Naive B cell (primary cell): ENCODE data around the gene SRGAP3. TPM values are rescaled to one million over a fixed set of nuclear protein-coding genes. Genes with fewer than 3 reads are reported as not detected.

Experiments
- ATAC-seq, 2 donors: fragments of 150-1000 bp; cut with Tn5 transposase; 2 replicates each; pipeline ENCODE4 v1.10.0; 2021; ENCODE audit warnings: low read depth in 2 of 2, mild to moderate bottlenecking in 2 of 2, moderate library complexity in 2 of 2
- DNase-seq: peaks from one replicate; pipeline ENCODE4 v3.0.0; 2022
- H3K27ac Mint-ChIP-seq, 6 donors: one replicate each; pipeline ENCODE4 v1.8.0; 2020 to 2022; ENCODE audit warnings: mild to moderate bottlenecking in 6 of 6, mixed read lengths in 6 of 6, moderate library complexity in 5 of 6, inconsistent platforms in 2 of 6
- H3K27me3 Mint-ChIP-seq, 3 donors: one replicate each; pipeline ENCODE4 v1.8.0; 2021 to 2022; ENCODE audit warnings: mixed read lengths in 3 of 3, mild to moderate bottlenecking in 1 of 3
- H3K36me3 Mint-ChIP-seq, 2 donors: one replicate each; pipeline ENCODE4 v1.8.0; 2020 to 2022; ENCODE audit warnings: mixed read lengths in 2 of 2, inconsistent platforms in 1 of 2, mild to moderate bottlenecking in 1 of 2
- H3K4me1 Mint-ChIP-seq, 3 donors: one replicate each; pipeline ENCODE4 v1.8.0; 2020 to 2022; ENCODE audit warnings: mixed read lengths in 3 of 3, inconsistent platforms in 1 of 3, mild to moderate bottlenecking in 1 of 3, moderate library complexity in 1 of 3
- H3K4me3 Mint-ChIP-seq, 8 donors: one replicate each; pipeline ENCODE4 v1.8.0; 2020 to 2022; ENCODE audit warnings: mild to moderate bottlenecking in 8 of 8, mixed read lengths in 8 of 8, moderate library complexity in 8 of 8, inconsistent platforms in 2 of 8
- H3K9me3 Mint-ChIP-seq, 7 donors: one replicate each; pipeline ENCODE4 v1.8.0; 2020 to 2022; ENCODE audit warnings: mixed read lengths in 7 of 7, mild to moderate bottlenecking in 5 of 7, inconsistent platforms in 2 of 7, moderate library complexity in 1 of 7
- polyA plus RNA-seq, 6 donors: library from polyadenylated mRNA; unstranded; fragments of 300-500 nt; fragmentation: Illumina TruSeq; gene quantifications; one replicate each; pipeline ENCODE4 v1.2.3, GENCODE V29; 2021; ENCODE audit warnings: low read depth in 6 of 6

Gene SRGAP3
- polyA plus RNA-seq, 6 donors from 2014 or later = 0.36 to 2.4 (median 0.87) TPM; not detected in 1

- H3K27ac Mint-ChIP-seq = no peak overlapping the region
Measured at GRCh38 chr3:9213019-9213634, 36.3 kb downstream of the SRGAP3 start.

GRCh38 chr3:9211155-9211950, 38.1 kb downstream of the SRGAP3 start:
- peaks cover 0 to 7% (median 6%) of the 10 kb centered on the region in 3 donors for H3K27me3 Mint-ChIP-seq
- DNase-seq = no peak
- H3K4me1 Mint-ChIP-seq = no peaks in the 10 kb centered on the region
- no peaks in the 10 kb centered on the region for H3K9me3 Mint-ChIP-seq
- no peak overlapping the region for H3K27ac Mint-ChIP-seq
- no peak overlapping the region for H3K4me3 Mint-ChIP-seq
- ATAC-seq = no peak
- no peaks in the 10 kb centered on the region for H3K36me3 Mint-ChIP-seq

More at GRCh38 chr3:9213019-9213634, 36.3 kb downstream of the SRGAP3 start:
- Mint-ChIP-seq H3K4me1 (no peaks in the 10 kb centered on the region), H3K36me3 (no peaks in the 10 kb centered on the region), H3K27me3 (no peaks in the 10 kb centered on the region), H3K9me3 (no peaks in the 10 kb centered on the region), H3K4me3 (no peak overlapping the region)
- DNase-seq (no peak), ATAC-seq (no peak)

- H3K36me3 Mint-ChIP-seq = no peaks in the 10 kb centered on the region
Measured at GRCh38 chr3:9209777-9210176, 39.7 kb downstream of the SRGAP3 start.

GRCh38 chr3:9208605-9209152, 40.8 kb downstream of the SRGAP3 start:
- no peaks in the 10 kb centered on the region for H3K36me3 Mint-ChIP-seq
- no peak overlapping the region for H3K27ac Mint-ChIP-seq
- H3K27me3 Mint-ChIP-seq = peaks cover 0 to 9% (median 6%) of the 10 kb centered on the region in 3 donors
- H3K9me3 Mint-ChIP-seq = no peaks in the 10 kb centered on the region
- DNase-seq (no peak), ATAC-seq (no peak)
- no peak overlapping the region for H3K4me3 Mint-ChIP-seq
- H3K4me1 Mint-ChIP-seq = no peaks in the 10 kb centered on the region

More at GRCh38 chr3:9209777-9210176, 39.7 kb downstream of the SRGAP3 start:
- Mint-ChIP-seq H3K27me3 (peaks cover 0 to 9% (median 6%) of the 10 kb centered on the region in 3 donors), H3K4me3 (no peak overlapping the region), H3K27ac (no peak overlapping the region), H3K9me3 (no peaks in the 10 kb centered on the region), H3K4me1 (no peaks in the 10 kb centered on the region)
- no peak for ATAC-seq
- DNase-seq = no peak

GRCh38 chr3:9207116-9207763, 42.2 kb downstream of the SRGAP3 start:
- no peak overlapping the region for H3K27ac Mint-ChIP-seq
- ATAC-seq = no peak
- peaks cover 0 to 19% (median 6%) of the 10 kb centered on the region in 3 donors for H3K27me3 Mint-ChIP-seq
- H3K4me1 Mint-ChIP-seq = no peaks in the 10 kb centered on the region
- H3K36me3 Mint-ChIP-seq = no peaks in the 10 kb centered on the region
- DNase-seq = no peak
- no peaks in the 10 kb centered on the region for H3K9me3 Mint-ChIP-seq
- H3K4me3 Mint-ChIP-seq = no peak overlapping the region

- Mint-ChIP-seq H3K36me3 (no peaks in the 10 kb centered on the region), H3K4me3 (peak overlapping the region in 1 of 8 donors; percentile 45), H3K27me3 (peaks cover 4 to 19% (median 6%) of the 10 kb centered on the region in 3 donors), H3K27ac (no peak overlapping the region), H3K9me3 (no peaks in the 10 kb centered on the region), H3K4me1 (no peaks in the 10 kb centered on the region)
- ATAC-seq = no peak
- DNase-seq = no peak
Measured at GRCh38 chr3:9206287-9206686, 43.2 kb downstream of the SRGAP3 start.

- H3K27ac Mint-ChIP-seq = peak overlapping the region in 1 of 6 donors; percentile 21
- no peak overlapping the region for H3K4me3 Mint-ChIP-seq
- H3K9me3 Mint-ChIP-seq = no peaks in the 10 kb centered on the region
- no peak for DNase-seq
- H3K27me3 Mint-ChIP-seq = peaks cover 4 to 19% (median 6%) of the 10 kb centered on the region in 3 donors
- no peaks in the 10 kb centered on the region for H3K36me3 Mint-ChIP-seq
- H3K4me1 Mint-ChIP-seq = no peaks in the 10 kb centered on the region
- no peak for ATAC-seq
Measured at GRCh38 chr3:9205345-9206143, 43.9 kb downstream of the SRGAP3 start.

GRCh38 chr3:9204253-9204992, 45.0 kb downstream of the SRGAP3 start:
- Mint-ChIP-seq H3K36me3 (no peaks in the 10 kb centered on the region), H3K27ac (no peak overlapping the region), H3K27me3 (peaks cover 4 to 19% (median 6%) of the 10 kb centered on the region in 3 donors), H3K4me1 (no peaks in the 10 kb centered on the region), H3K4me3 (no peak overlapping the region), H3K9me3 (no peaks in the 10 kb centered on the region)
- DNase-seq = no peak
- ATAC-seq = no peak

- Mint-ChIP-seq H3K4me1 (no peaks in the 10 kb centered on the region), H3K9me3 (no peaks in the 10 kb centered on the region), H3K36me3 (no peaks in the 10 kb centered on the region), H3K27ac (no peak overlapping the region), H3K4me3 (no peak overlapping the region), H3K27me3 (peaks cover 4 to 19% (median 11%) of the 10 kb centered on the region in 3 donors)
- no peak for DNase-seq
- no peak for ATAC-seq
Measured at GRCh38 chr3:9203317-9203716, 46.1 kb downstream of the SRGAP3 start.

- Mint-ChIP-seq H3K27ac (no peak overlapping the region), H3K4me3 (no peak overlapping the region), H3K36me3 (no peaks in the 10 kb centered on the region), H3K9me3 (no peaks in the 10 kb centered on the region), H3K4me1 (no peaks in the 10 kb centered on the region), H3K27me3 (peaks cover 4 to 19% (median 11%) of the 10 kb centered on the region in 3 donors)
- ATAC-seq (no peak), DNase-seq (no peak)
Measured at GRCh38 chr3:9202546-9202945, 46.9 kb downstream of the SRGAP3 start.

- no peaks in the 10 kb centered on the region for H3K4me1 Mint-ChIP-seq
- DNase-seq (no peak), ATAC-seq (no peak)
- peaks cover 4 to 18% (median 11%) of the 10 kb centered on the region in 3 donors for H3K27me3 Mint-ChIP-seq
- no peak overlapping the region for H3K4me3 Mint-ChIP-seq
- H3K36me3 Mint-ChIP-seq = no peaks in the 10 kb centered on the region
- no peak overlapping the region for H3K27ac Mint-ChIP-seq
- no peaks in the 10 kb centered on the region for H3K9me3 Mint-ChIP-seq
Measured at GRCh38 chr3:9201955-9202354, 47.5 kb downstream of the SRGAP3 start.

- DNase-seq (no peak), ATAC-seq (no peak)
- Mint-ChIP-seq H3K27ac (no peak overlapping the region), H3K27me3 (peaks cover 4 to 11% (median 5%) of the 10 kb centered on the region in 3 donors), H3K9me3 (no peaks in the 10 kb centered on the region), H3K4me1 (no peaks in the 10 kb centered on the region), H3K4me3 (no peak overlapping the region), H3K36me3 (no peaks in the 10 kb centered on the region)
Measured at GRCh38 chr3:9201266-9201665, 48.2 kb downstream of the SRGAP3 start.
